Endothelial cell of umbilical vein (primary cell): Measurements from ENCODE around the gene TBX4. TPM values are rescaled to one million over a fixed set of nuclear protein-coding genes. Genes with fewer than 3 reads are reported as not detected.

Experiments used
- BruUV-seq: library from RNA; stranded (reverse); fragments of 400-500 nt; replicated peaks from 2 replicates; lab custom pipeline; 2021; lab: Mats Ljungman, UMichigan
- CTCF ChIA-PET: fragments of 300-600, 350-600 bp; sonication (Branson Sonifier 250); formaldehyde crosslinking; loops from one replicate; lab custom pipeline; 2021; ENCODE audit warnings: antibody characterized with exemption, inconsistent platforms; lab: Charles Lee
- POLR2A ChIA-PET: fragments of 300-600, 350-600 bp; sonication (Branson Sonifier 250); formaldehyde crosslinking; loops from one replicate; lab custom pipeline; 2021; ENCODE audit warnings: antibody characterized with exemption, inconsistent platforms; lab: Charles Lee
- DNase-seq: peaks from one replicate; pipeline ENCODE4 v3.0.0-alpha.2; 2011; ENCODE audit warnings: low read depth, low spot score
- FAIRE-seq: peaks from 2 replicates; lab custom pipeline; 2011; peaks lifted over from hg19 to GRCh38; lab: Jason Lieb, UNC
- H2AFZ ChIP-seq: 2 replicates; pipeline ENCODE4 v1.6.0; 2012; ENCODE audit warnings: low read depth, low read length, control low read depth, inconsistent platforms
- H3K27ac ChIP-seq: 2 replicates; pipeline ENCODE4 v1.5.1; 2011; ENCODE audit warnings: low read depth, mild to moderate bottlenecking, control low read depth, low read length, moderate library complexity; ENCODE audit not compliant: insufficient read depth
- H3K27me3 ChIP-seq, 2 experiments: 2 replicates each; pipeline versions ENCODE4 v1.6.0 to v1.6.1; 2011; ENCODE audit warnings: low read length in 2 of 2, mixed read lengths in 1 of 2; ENCODE audit not compliant: control insufficient read depth in 2 of 2, insufficient read depth in 2 of 2
- H3K36me3 ChIP-seq, 2 experiments: 2 replicates in 1 of 2; 3 replicates in 1 of 2; pipeline ENCODE4 v1.5.1; 2011; ENCODE audit warnings: low read length in 2 of 2, mild to moderate bottlenecking in 1 of 2, moderate library complexity in 1 of 2; ENCODE audit not compliant: control insufficient read depth in 2 of 2, insufficient read depth in 2 of 2; ENCODE audit errors: extremely low read depth in 1 of 2
- H3K4me1 ChIP-seq: 3 replicates; pipeline ENCODE4 v1.5.1; 2011; ENCODE audit warnings: mild to moderate bottlenecking, low read length; ENCODE audit not compliant: control insufficient read depth, insufficient read depth; ENCODE audit errors: extremely low read depth
- H3K4me2 ChIP-seq: 2 replicates; pipeline ENCODE4 v1.6.1; 2011; ENCODE audit warnings: low read length, control low read depth, mixed read lengths; ENCODE audit not compliant: insufficient read depth
- H3K4me3 ChIP-seq, 3 experiments: fragments of 200-600 bp in 1 of 3; sonication (generic), shearing (Covaris generic) in 1 of 3; replicated peaks in 1 of 3; 2 replicates each; pipeline ENCODE4 v1.5.1; 2011 to 2016; ENCODE audit warnings: control low read depth in 3 of 3, low read length in 3 of 3, mild to moderate bottlenecking in 2 of 3, inconsistent platforms in 1 of 3, low read depth in 1 of 3, moderate library complexity in 1 of 3; ENCODE audit not compliant: insufficient read depth in 1 of 3
- H3K79me2 ChIP-seq: 2 replicates; pipeline ENCODE4 v1.6.0; 2012; ENCODE audit warnings: low read length, inconsistent platforms; ENCODE audit not compliant: control insufficient read depth, insufficient read depth
- H3K9ac ChIP-seq: replicated peaks from 2 replicates; pipeline ENCODE3; 2011; ENCODE audit warnings: low read length, control low read depth; ENCODE audit not compliant: insufficient read depth; ENCODE audit errors: extremely low read depth
- H3K9me1 ChIP-seq: replicated peaks from 3 replicates; pipeline ENCODE4 v1.6.0; 2011; ENCODE audit warnings: mild to moderate bottlenecking, low read length; ENCODE audit not compliant: control insufficient read depth, insufficient read depth; ENCODE audit errors: extremely low read depth
- H3K9me3 ChIP-seq: replicated peaks from 2 replicates; pipeline ENCODE4 v1.5.1; 2012; ENCODE audit warnings: low read length, inconsistent platforms; ENCODE audit not compliant: control insufficient read depth, insufficient read depth
- H4K20me1 ChIP-seq: replicated peaks from 2 replicates; pipeline ENCODE3; 2011; ENCODE audit warnings: mild to moderate bottlenecking, low read length; ENCODE audit not compliant: control insufficient read depth, insufficient read depth; ENCODE audit errors: extremely low read depth
- CTCF ChIP-seq, 2 donors: IDR thresholded peaks; 1 replicate in 1 of 2; 2 replicates in 1 of 2; pipeline ENCODE4 v1.5.1; 2011; ENCODE audit warnings: low read length in 2 of 2, mild to moderate bottlenecking in 2 of 2, moderate library complexity in 2 of 2, control low read depth in 1 of 2, inconsistent platforms in 1 of 2, low read depth in 1 of 2; ENCODE audit not compliant: insufficient read depth in 1 of 2; ENCODE audit errors: extremely low read depth in 1 of 2
- EZH2 ChIP-seq: IDR thresholded peaks from 2 replicates; pipeline ENCODE4 v1.6.1; 2012; ENCODE audit warnings: borderline replicate concordance, low read depth, mild to moderate bottlenecking, moderate library complexity, low read length, inconsistent platforms; ENCODE audit not compliant: severe bottlenecking
- FOS ChIP-seq: IDR thresholded peaks from 2 replicates; pipeline ENCODE4 v1.6.1; 2011; ENCODE audit warnings: mild to moderate bottlenecking, low read length, moderate library complexity, borderline replicate concordance; ENCODE audit not compliant: insufficient read depth
- GATA2 ChIP-seq: IDR thresholded peaks from 2 replicates; pipeline ENCODE4 v1.7.0; 2011; ENCODE audit warnings: low read depth, mild to moderate bottlenecking, moderate library complexity, mixed read lengths, low read length; ENCODE audit not compliant: insufficient read length, insufficient read depth
- JUN ChIP-seq: IDR thresholded peaks from 2 replicates; pipeline ENCODE4 v1.6.1; 2011; ENCODE audit warnings: borderline replicate concordance, low read depth; ENCODE audit not compliant: insufficient read length, insufficient read depth
- MAX ChIP-seq: IDR thresholded peaks from 2 replicates; pipeline ENCODE4 v1.6.1; 2011; ENCODE audit not compliant: insufficient read depth, insufficient read length
- MYC ChIP-seq: IDR thresholded peaks from one replicate; pipeline ENCODE4 v1.6.1; 2011; ENCODE audit warnings: mild to moderate bottlenecking, low read depth, low read length
- POLR2A ChIP-seq: IDR thresholded peaks from 2 replicates; pipeline ENCODE4 v1.6.1; 2012; ENCODE audit warnings: low read depth, mild to moderate bottlenecking, control low read depth, low read length
- POLR2AphosphoS5 ChIP-seq: IDR thresholded peaks from 2 replicates; pipeline ENCODE4 v1.6.1; 2012; ENCODE audit warnings: low read depth, mild to moderate bottlenecking, control low read depth, low read length, moderate library complexity; ENCODE audit not compliant: insufficient read depth
- dilution Hi-C: fragments of 300-500 bp; cut with MboI; formaldehyde crosslinking; loops from one replicate; pipeline ENCODE4 v1.15.0; 2019; ENCODE audit warnings: low sequenced_read_pairs; ENCODE audit not compliant: extremely low pct_ligation_motif_present
- intact Hi-C: fragments of 100-400 bp; cut with micrococcal nuclease; formaldehyde crosslinking; loops from one replicate; pipeline ENCODE4 v1.10.0; 2022
- polyA plus RNA-seq, 4 experiments: library from polyadenylated mRNA; depleted of rRNA in 3 of 4; stranded (reverse) in 3 of 4; unstranded in 1 of 4; fragments of >200 nt; gene quantifications; 2 replicates each; pipeline versions ENCODE4 v1.2.1 to v1.2.3, GENCODE V29; 2011 to 2012; ENCODE audit warnings: missing spikeins in 1 of 4
- total RNA-seq: library from RNA; stranded (reverse); gene quantifications from 2 replicates; pipeline ENCODE4 v1.2.3, GENCODE V29; 2021

TBX4 gene
- total and polyA plus RNA-seq, 2 donors (not counting 3 experiments of a cell fraction or from before 2014, with no cell fraction given), result not detected

- H2AFZ ChIP-seq, result no peak overlapping the region
- peaks cover 3% of the 10 kb centered on the region for H3K4me1 ChIP-seq
- H3K36me3 ChIP-seq, result no peaks in the 10 kb centered on the region
- H3K9me1 ChIP-seq, result no peaks in the 10 kb centered on the region
- H3K9ac ChIP-seq, result no peak overlapping the region
- ChIA-PET POLR2A (no interaction called here), CTCF (interaction anchor here (1.4 to 1.6 kb wide), 2 partner anchors 9 to 11 kb away, joined by 3 read pairs; no protein-coding TSS in a partner anchor)
- no peak overlapping the region for H3K27ac ChIP-seq
- no peak overlapping the region for H3K4me3 ChIP-seq
- no TSS peak for BruUV-seq
- TF ChIP-seq FOS (no peak), POLR2A (no peak), POLR2AphosphoS5 (no peak), CTCF (IDR thresholded peaks at IDR 0.05; ENCODE audit: extremely low read depth in 1 of 2, insufficient read depth in 1 of 2, low read depth in 1 of 2, low read length in 2 of 2) (no peak), JUN (no peak), MAX (no peak), EZH2 (no peak), GATA2 (no peak), MYC (no peak)
- H3K4me2 ChIP-seq, result no peak overlapping the region
- H3K27me3 ChIP-seq, result peaks cover 77 to 95% of the 10 kb centered on the region in 2 experiments
- H3K9me3 ChIP-seq, result no peaks in the 10 kb centered on the region
- intact Hi-C loops, result loop anchor here (2.0 kb wide), 1 partner anchor 39 kb away; no protein-coding TSS in a partner anchor
- H3K79me2 ChIP-seq, result no peaks in the 10 kb centered on the region
- no peak for FAIRE-seq
- DNase-seq, result peak; percentile 11
- peaks cover 2% of the 10 kb centered on the region for H4K20me1 ChIP-seq
- dilution Hi-C loops, result no loop called here
Measured at GRCh38 chr17:61453566-61454380, 1.6 kb downstream of the TBX4 start.
